ENCODE data around the gene LTO1. TPM values are rescaled to one million over a fixed set of nuclear protein-coding genes. Genes with fewer than 3 reads are reported as not detected.

Gene LTO1
- total and polyA plus RNA-seq, 4 donors = 11.2 to 36.6 (median 19.5) TPM

DNA sequence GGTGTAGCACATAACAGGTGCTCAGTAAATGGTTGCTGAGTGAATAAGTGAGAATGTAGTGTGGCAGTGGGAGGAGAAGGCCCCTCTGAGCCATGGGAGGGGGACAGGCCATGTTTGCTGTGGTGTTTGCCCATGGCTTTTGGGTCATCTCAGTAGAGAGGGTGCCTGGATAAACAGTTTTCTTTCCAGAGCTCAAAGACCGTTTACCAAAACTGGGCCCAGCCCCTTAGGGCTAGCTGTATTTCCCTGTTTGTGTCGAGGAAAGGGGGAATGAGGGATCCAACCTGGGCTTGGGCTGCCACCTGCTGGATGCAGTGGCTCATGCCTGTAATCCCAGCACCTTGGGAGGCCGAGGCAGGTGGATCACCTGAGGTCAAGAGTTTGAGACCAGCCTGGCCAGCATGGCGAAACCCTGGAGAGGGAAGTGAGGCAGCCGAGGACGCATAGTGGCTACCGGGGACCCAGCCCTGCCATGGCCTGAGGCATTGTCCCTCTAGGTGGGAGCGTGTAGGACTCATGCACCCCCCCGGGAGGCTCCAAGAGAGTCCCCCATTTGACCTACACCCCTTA is 8.7 kb upstream of the LTO1 start:
- H3K36me3 ChIP-seq (ENCODE audit: control insufficient read depth, insufficient read depth, low read length) = no peaks in the 10 kb centered on the region
- H3K27ac ChIP-seq (ENCODE audit: low read depth, low read length) = no peak overlapping the region
- H3K27me3 ChIP-seq (ENCODE audit: control insufficient read depth, insufficient read depth, low read length) = peaks cover 8% of the 10 kb centered on the region
- H3K9me3 ChIP-seq (ENCODE audit: control insufficient read depth, insufficient read depth, low read length) = no peaks in the 10 kb centered on the region
- no peak for DNase-seq (ENCODE audit: low read depth in 4 of 6, low spot score in 6 of 6)
- H3K4me3 ChIP-seq (ENCODE audit: low read depth, low read length) = no peak overlapping the region
- peaks cover 3% of the 10 kb centered on the region for H3K4me1 ChIP-seq (ENCODE audit: control insufficient read depth, insufficient read depth, low read length)
- 70% methylated on average over 8 of the region's 9 CpGs for WGBS (ENCODE audit: insufficient coverage)

DNA sequence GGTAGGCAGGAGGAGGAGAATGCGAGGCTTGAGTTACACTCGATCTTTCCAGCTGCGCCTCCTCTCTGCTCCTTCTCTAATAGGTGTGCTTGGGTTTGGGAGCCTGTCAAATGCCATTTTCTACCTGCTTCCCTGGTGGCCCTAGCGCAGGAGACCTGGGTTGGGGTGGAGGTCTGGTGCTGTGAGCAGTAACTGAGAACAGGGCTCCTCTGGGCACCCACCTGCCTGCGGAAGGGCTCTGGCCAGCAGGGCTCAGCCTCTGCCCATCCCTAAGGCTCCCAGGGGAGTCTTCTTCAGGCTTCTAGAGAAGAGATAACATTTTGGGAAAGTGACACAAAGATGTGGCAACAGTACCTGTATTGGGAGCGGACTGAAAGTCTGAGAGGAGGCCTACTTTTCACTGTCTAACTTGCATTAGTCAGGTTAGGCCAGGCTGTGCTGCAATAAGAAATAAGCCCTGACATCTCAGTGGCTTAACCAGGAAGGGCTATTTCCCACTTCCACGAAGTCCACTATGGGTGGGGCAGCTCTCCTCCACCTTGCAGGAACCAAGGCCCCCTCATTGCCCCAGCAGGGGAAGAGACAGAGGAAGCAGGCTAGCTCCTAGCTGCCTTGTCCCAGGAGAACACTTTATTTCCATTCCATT is 7.7 kb upstream of the LTO1 start:
- Histone ChIP-seq H3K36me3 (ENCODE audit: control insufficient read depth, insufficient read depth, low read length) (no peaks in the 10 kb centered on the region), H3K4me3 (ENCODE audit: low read depth, low read length) (no peak overlapping the region), H3K27ac (ENCODE audit: low read depth, low read length) (no peak overlapping the region), H3K9me3 (ENCODE audit: control insufficient read depth, insufficient read depth, low read length) (no peaks in the 10 kb centered on the region), H3K4me1 (ENCODE audit: control insufficient read depth, insufficient read depth, low read length) (peaks cover 3% of the 10 kb centered on the region), H3K27me3 (ENCODE audit: control insufficient read depth, insufficient read depth, low read length) (peaks cover 8% of the 10 kb centered on the region)
- 100% methylated on average over 2 of the region's 7 CpGs for WGBS (ENCODE audit: insufficient coverage)
- no peak for DNase-seq (ENCODE audit: low read depth in 4 of 6, low spot score in 6 of 6)

DNA sequence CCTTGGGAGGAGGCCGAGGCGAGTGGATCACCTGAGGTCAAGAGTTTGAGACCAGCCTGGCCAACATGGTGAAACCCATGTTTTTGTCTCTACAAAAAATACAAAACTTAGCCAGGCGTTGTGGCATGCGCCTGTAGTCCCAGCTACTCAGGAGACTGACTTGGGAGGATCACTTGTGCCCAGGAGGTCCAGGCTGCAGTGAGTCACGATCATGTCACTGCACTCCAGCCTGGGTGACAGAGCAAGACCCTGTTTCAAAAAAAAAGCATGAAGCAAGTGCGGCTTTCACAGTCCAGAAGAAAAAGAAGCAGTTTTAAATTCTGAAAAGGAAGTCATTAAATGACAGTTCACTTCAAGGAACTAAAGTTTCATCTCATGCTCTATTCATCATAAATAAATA is 7.1 kb upstream of the LTO1 start:
- Histone ChIP-seq H3K9me3 (ENCODE audit: control insufficient read depth, insufficient read depth, low read length) (no peaks in the 10 kb centered on the region), H3K27me3 (ENCODE audit: control insufficient read depth, insufficient read depth, low read length) (peaks cover 8% of the 10 kb centered on the region), H3K36me3 (ENCODE audit: control insufficient read depth, insufficient read depth, low read length) (no peaks in the 10 kb centered on the region), H3K4me1 (ENCODE audit: control insufficient read depth, insufficient read depth, low read length) (peaks cover 3% of the 10 kb centered on the region), H3K27ac (ENCODE audit: low read depth, low read length) (no peak overlapping the region), H3K4me3 (ENCODE audit: low read depth, low read length) (no peak overlapping the region)
- DNase-seq (ENCODE audit: low read depth in 4 of 6, low spot score in 6 of 6) = no peak
- 89% methylated on average over 5 of the region's 6 CpGs for WGBS (ENCODE audit: insufficient coverage)

DNA sequence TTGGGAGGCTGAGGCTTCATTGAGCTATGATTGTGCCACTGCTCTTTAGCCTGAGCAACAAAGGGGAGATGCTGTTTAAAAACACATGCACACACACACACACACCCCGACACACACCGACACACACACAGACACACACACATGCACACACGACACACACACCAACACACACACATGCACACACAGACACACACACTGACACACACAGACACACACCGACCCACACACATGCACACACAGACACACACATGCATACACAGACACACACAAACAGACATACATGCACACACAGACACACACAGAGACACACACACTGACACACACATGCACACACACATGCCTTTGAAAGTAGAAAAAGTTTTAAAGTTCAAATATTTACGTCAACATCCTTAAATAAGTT is 5.5 kb upstream of the LTO1 start:
- 89% methylated on average over 4 of the region's 5 CpGs for WGBS (ENCODE audit: insufficient coverage)
- DNase-seq (ENCODE audit: low read depth in 4 of 6, low spot score in 6 of 6) = no peak
- H3K4me3 ChIP-seq (ENCODE audit: low read depth, low read length) = no peak overlapping the region

DNA sequence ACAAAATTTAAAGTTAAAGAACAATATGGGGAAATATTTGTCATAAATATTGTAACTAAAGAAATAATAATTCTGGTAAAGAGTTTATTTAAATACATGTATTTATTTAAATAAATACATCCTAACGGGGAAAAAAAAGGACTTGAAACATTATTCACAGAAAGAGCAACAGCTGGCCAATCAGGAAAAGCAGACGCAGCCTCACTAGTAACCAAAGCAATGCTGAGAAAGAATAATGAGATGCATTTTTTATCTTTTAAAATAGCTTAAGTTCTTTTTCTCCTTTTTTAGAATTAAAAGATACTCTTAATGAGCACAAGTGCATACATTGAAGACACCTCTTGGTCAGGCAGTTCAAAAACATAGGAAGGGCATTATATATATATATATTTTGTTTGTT is 2.6 kb upstream of the LTO1 start:
- no peak for DNase-seq (ENCODE audit: low read depth in 4 of 6, low spot score in 6 of 6)
- peaks cover 1% of the 10 kb centered on the region for H3K36me3 ChIP-seq (ENCODE audit: control insufficient read depth, insufficient read depth, low read length)

More for the DNA sequence above, 5.5 kb upstream of the LTO1 start:
- no peaks in the 10 kb centered on the region for H3K9me3 ChIP-seq (ENCODE audit: control insufficient read depth, insufficient read depth, low read length)
- peaks cover 2% of the 10 kb centered on the region for H3K27me3 ChIP-seq (ENCODE audit: control insufficient read depth, insufficient read depth, low read length)
- no peaks in the 10 kb centered on the region for H3K36me3 ChIP-seq (ENCODE audit: control insufficient read depth, insufficient read depth, low read length)
- H3K4me1 ChIP-seq (ENCODE audit: control insufficient read depth, insufficient read depth, low read length) = peaks cover 4% of the 10 kb centered on the region
- no peak overlapping the region for H3K27ac ChIP-seq (ENCODE audit: low read depth, low read length)

DNA sequence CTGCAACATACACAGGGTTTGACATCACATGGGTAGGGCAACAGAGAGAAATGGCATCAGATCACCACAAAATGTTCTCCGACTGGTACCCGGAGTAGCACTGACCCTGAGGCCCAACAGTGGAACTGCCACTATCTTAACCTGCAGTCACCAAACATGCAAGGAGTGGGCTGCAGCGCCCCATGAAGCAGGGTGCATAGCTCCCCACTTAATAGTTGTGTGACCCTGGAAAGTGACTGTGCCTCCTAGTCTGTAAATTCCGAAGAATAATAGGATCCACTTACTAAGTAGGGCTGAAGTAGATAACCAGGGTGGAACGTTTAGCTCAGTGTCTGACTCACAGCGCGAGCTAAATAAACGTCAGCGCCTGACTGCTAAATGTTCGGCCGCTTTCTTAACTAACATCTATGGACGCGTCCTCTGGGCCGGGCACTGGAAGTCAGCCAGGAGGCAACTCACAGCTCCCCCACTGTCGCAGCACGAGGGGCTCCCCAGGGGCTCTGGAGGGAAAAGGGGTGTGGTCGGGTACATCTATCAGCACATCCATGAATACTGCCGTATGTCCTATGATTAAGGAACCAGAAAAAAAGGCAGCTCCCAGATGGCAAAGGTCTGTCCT is 777 bp downstream of the LTO1 start:
- Histone ChIP-seq H3K27ac (ENCODE audit: low read depth, low read length) (no peak overlapping the region), H3K36me3 (ENCODE audit: control insufficient read depth, insufficient read depth, low read length) (peaks cover 23% of the 10 kb centered on the region), H3K27me3 (ENCODE audit: control insufficient read depth, insufficient read depth, low read length) (no peaks in the 10 kb centered on the region), H3K9me3 (ENCODE audit: control insufficient read depth, insufficient read depth, low read length) (no peaks in the 10 kb centered on the region), H3K4me1 (ENCODE audit: control insufficient read depth, insufficient read depth, low read length) (peaks cover 31% of the 10 kb centered on the region), H3K4me3 (ENCODE audit: low read depth, low read length) (peak overlapping the region; percentile 92)
- peak in 1 of 6 donors; percentile 7 for DNase-seq (ENCODE audit: low read depth in 4 of 6, low spot score in 6 of 6)
- WGBS (ENCODE audit: insufficient coverage) = 42% methylated on average over 8 of the region's 18 CpGs

More for the DNA sequence above, 2.6 kb upstream of the LTO1 start:
- Histone ChIP-seq H3K4me1 (ENCODE audit: control insufficient read depth, insufficient read depth, low read length) (peaks cover 19% of the 10 kb centered on the region), H3K27me3 (ENCODE audit: control insufficient read depth, insufficient read depth, low read length) (no peaks in the 10 kb centered on the region), H3K9me3 (ENCODE audit: control insufficient read depth, insufficient read depth, low read length) (no peaks in the 10 kb centered on the region), H3K4me3 (ENCODE audit: low read depth, low read length) (no peak overlapping the region), H3K27ac (ENCODE audit: low read depth, low read length) (no peak overlapping the region)
- WGBS (ENCODE audit: insufficient coverage) = no CpG with 5 or more reads among the region's 2 CpGs

DNA sequence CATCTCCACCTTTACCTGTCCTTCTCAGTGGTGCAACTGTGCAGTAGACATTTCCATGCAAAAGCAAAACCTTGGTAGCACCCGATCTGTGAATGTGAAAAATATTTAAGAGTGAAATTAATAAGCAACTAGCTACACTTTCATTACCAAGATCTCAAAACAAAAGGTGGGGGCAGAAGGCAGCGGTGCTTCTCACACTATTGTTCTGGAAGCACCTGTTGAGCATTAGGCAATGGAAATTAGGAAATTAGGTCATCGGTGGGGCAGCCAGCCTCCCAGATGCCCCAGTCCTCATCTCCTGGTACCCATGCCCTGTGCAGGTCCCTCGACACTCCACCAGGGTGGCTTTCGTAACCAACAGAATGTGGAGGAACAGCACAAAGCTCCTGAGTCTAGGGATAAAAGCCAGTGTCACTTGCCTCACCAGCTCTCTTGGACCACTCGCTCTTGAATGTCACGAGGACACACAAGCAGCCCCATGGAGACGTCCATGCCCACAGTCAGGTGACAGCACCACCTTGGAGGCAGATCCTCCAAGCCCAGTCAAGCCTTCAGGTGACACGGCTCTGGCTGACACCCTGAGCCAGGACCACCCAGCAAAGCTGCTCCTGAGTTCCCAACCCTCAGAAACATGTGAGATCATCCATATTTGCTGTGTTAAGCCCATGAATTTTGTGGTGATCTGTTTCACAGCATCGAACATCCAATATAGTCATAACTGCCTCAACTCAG is 3.3 kb downstream of the LTO1 start:
- DNase-seq (ENCODE audit: low read depth in 4 of 6, low spot score in 6 of 6) = no peak
- peaks cover 45% of the 10 kb centered on the region for H3K36me3 ChIP-seq (ENCODE audit: control insufficient read depth, insufficient read depth, low read length)
- no peaks in the 10 kb centered on the region for H3K9me3 ChIP-seq (ENCODE audit: control insufficient read depth, insufficient read depth, low read length)
- no peak overlapping the region for H3K27ac ChIP-seq (ENCODE audit: low read depth, low read length)
- H3K4me1 ChIP-seq (ENCODE audit: control insufficient read depth, insufficient read depth, low read length) = peaks cover 31% of the 10 kb centered on the region
- H3K27me3 ChIP-seq (ENCODE audit: control insufficient read depth, insufficient read depth, low read length) = no peaks in the 10 kb centered on the region
- 95% methylated on average over 7 of the region's 10 CpGs for WGBS (ENCODE audit: insufficient coverage)
- H3K4me3 ChIP-seq (ENCODE audit: low read depth, low read length) = no peak overlapping the region

DNA sequence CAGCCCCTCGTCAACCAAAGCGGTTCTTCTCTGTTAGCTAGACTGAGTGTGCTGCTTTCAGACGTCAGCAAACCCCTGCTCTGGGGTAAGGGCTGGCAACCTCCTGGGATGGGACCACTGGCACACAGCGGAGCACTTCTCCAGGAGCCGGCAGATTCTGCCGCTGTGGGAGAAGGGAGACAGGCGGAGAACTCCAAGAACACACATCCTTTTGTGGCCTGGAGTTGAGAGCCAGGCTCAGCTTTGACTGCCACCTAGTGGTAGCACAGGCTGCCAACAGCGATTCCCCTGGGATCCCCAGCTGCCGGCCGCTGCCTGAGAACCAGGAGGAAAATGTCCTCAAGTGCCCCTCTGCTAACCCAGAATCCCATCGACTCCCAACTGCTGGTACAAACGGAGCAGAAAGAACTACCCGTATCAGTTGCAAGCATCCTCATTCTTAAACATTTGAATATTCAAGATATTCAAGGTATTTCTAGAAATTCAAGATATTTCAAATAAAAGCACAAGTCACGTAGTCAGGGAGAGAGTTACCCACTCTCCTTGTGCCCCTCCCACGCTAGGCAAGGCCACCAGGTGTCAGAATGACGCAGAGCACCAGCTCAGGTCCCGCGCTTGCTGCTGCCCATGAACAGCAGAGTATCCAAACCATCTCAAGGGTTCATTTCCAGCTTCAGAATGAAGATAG is 4.9 kb downstream of the LTO1 start:
- peaks cover 25% of the 10 kb centered on the region for H3K4me1 ChIP-seq (ENCODE audit: control insufficient read depth, insufficient read depth, low read length)
- H3K9me3 ChIP-seq (ENCODE audit: control insufficient read depth, insufficient read depth, low read length) = no peaks in the 10 kb centered on the region
- H3K4me3 ChIP-seq (ENCODE audit: low read depth, low read length) = no peak overlapping the region
- DNase-seq (ENCODE audit: low read depth in 4 of 6, low spot score in 6 of 6) = peak; percentile 59 to 95 (median 72)
- peaks cover 59% of the 10 kb centered on the region for H3K36me3 ChIP-seq (ENCODE audit: control insufficient read depth, insufficient read depth, low read length)
- H3K27ac ChIP-seq (ENCODE audit: low read depth, low read length) = no peak overlapping the region
- H3K27me3 ChIP-seq (ENCODE audit: control insufficient read depth, insufficient read depth, low read length) = no peaks in the 10 kb centered on the region
- WGBS (ENCODE audit: insufficient coverage) = 37% methylated on average over 15 of the region's 18 CpGs

DNA sequence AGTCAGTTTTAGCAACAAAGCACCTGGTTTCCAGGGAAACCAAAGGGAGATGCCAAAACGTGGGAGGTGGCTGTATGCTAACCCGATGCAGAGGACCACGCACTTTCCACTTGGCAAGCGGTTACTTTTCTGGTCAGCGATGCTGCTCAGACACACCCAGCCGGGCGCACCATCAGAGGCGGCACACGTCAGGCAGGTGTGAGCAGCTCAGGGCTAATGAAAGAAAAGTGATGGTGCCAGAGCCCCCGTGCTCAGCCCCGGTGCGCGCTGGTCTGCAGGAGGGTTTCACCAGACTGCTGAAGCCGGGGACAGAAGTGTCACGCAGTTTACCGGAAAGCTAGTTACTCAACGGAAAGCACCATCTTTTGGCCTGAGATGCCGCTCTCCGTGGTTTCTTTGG is 5.7 kb downstream of the LTO1 start:
- peaks cover 66% of the 10 kb centered on the region for H3K36me3 ChIP-seq (ENCODE audit: control insufficient read depth, insufficient read depth, low read length)
- no peak overlapping the region for H3K27ac ChIP-seq (ENCODE audit: low read depth, low read length)

More for the DNA sequence above, 5.7 kb downstream of the LTO1 start:
- no peaks in the 10 kb centered on the region for H3K9me3 ChIP-seq (ENCODE audit: control insufficient read depth, insufficient read depth, low read length)
- H3K27me3 ChIP-seq (ENCODE audit: control insufficient read depth, insufficient read depth, low read length) = no peaks in the 10 kb centered on the region
- no peak for DNase-seq (ENCODE audit: low read depth in 4 of 6, low spot score in 6 of 6)
- no peak overlapping the region for H3K4me3 ChIP-seq (ENCODE audit: low read depth, low read length)
- WGBS (ENCODE audit: insufficient coverage) = 89% methylated on average over 17 of the region's 19 CpGs
- H3K4me1 ChIP-seq (ENCODE audit: control insufficient read depth, insufficient read depth, low read length) = peaks cover 23% of the 10 kb centered on the region
